Amygdala (tissue), 56 donors: Measurements from ENCODE around the gene ADORA1.

Experiments used
- DNase-seq, 56 donors: peaks; one replicate each; lab custom pipeline; 2025; lab: John Stamatoyannopoulos, UW

The ADORA1 gene

DNA sequence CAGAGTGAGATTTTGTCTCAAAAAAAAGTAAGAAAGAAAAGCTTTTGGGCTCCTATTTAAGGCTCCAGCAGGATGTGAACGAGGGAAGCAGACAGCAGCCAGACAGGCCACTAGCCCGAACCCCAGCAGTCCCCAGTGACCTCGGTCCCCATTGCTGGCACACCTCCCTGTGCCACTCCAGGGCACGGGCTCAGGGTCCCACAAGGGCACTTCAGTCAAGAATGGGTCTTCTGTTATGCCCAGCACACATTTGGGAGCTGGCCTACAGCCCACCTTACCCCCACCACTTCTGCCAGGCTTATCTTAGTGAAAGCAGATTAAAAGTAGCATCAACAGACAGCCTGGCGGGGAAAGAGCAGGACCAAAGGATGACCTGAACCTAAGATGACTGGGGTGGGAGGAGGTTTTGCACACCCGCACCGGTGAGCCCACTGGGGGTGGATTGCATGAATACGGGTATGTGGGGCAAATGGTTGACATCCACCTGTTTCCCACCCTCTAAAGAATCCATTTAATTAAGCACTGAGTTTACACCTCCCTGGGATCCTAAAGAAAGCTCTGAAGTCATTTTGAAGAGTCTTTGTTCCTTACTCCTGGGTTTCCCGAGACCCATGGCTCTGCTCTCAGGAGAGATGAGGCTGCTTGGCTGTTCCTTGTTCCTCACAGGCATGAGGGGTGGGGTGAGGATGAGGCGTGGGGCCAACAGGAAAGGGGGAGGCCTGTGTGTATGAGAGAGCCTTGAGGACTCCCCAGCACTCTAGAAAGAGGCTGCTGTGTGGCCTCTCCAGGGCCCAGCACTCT is 54.3 kb downstream of the ADORA1 start:
- no peak for DNase-seq

- no peak for DNase-seq
These were observed 54.9 kb downstream of the ADORA1 start for GRCh38 chr1:203182387-203182953.

- DNase-seq = no peak
These were observed 56.3 kb downstream of the ADORA1 start for GRCh38 chr1:203183828-203184227.

- DNase-seq = no peak
These were observed 56.9 kb downstream of the ADORA1 start for GRCh38 chr1:203184467-203184866.

- DNase-seq = no peak
These were observed 57.5 kb downstream of the ADORA1 start for GRCh38 chr1:203185061-203185461.

DNA sequence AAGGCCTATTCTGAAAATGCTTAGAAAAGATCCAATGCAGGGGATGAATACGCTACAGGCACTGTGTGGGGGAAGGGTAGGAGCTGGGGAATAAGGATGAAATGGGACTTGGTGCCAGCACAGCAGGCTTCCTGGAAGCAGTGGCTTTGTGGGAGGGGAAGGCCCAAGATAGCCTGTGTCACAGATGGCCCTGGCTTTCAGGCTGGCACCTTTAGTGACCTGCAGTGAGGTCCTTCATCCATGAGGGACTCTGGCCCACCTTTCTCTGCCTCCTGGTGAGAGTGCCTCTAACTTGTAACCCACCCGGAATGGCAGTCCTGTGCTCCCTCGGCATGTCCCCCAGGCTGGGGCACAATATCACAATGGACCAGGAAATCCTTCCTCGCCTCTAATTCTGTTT is 58.1 kb downstream of the ADORA1 start:
- DNase-seq = no peak

- no peak for DNase-seq
These were observed 58.5 kb downstream of the ADORA1 start for GRCh38 chr1:203186091-203186445.

- peak in 32 of 56 donors; percentile 29 to 73 (median 58) for DNase-seq
These were observed 59.1 kb downstream of the ADORA1 start, which contains the start of gene CHI3L1 for GRCh38 chr1:203186446-203187303. Gene CHI3L1 (minus strand): TSS chr1:203186704. CDS start chr1:203186623, 81 bp downstream.

GRCh38 chr1:203187304-203187685 is 59.8 kb downstream of the ADORA1 start:
- DNase-seq = peak in 2 of 56 donors; percentile 39 to 41

GRCh38 chr1:203187689-203188264 is 60.3 kb downstream of the ADORA1 start:
- peak in 1 of 56 donors; percentile 39 for DNase-seq

DNA sequence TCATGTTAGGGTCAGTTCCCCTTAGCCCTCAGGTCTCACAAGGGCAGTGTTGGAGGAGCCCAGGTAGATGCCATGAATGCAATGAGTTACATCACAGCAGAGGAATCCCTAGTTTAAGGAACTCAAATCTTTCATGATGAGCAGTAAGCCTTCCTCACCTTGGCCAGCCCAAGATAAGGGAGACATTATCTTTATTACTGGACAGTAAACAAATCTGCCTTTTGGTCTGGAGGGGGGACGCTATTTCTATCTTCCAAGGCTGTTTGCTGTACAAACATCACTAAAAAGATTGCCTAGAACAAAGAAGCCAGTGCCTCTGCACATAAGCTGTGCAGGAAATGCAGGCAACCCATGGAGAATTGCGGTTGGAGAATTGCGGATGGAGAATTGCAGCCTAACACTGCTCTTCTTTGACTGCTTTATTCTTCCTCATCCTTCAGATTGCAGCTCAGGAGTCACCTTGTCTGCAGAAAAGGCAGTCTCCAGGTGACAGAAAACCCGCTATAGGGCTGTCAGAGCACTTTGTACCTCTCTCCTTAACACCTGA is 61.2 kb downstream of the ADORA1 start:
- DNase-seq = no peak

DNA sequence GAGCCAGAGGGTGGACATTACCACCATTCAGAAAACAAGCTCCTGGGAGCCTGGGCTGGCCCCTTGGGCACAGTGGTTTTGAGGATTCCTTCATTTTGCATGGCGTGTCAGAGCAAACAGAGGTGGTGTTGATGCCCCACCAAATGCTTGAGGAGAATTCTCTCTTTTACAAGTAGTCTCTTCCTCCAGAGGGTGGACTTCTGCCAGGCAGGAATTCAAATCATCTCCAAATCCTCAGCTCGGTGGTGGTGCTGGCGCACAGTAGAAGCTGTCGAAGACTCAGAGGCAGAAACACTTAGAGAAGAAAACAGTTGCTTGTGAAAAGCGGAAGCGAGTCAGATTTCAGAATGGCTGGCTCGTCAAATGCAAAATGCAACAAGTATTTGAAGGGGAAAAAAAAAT is 62.4 kb downstream of the ADORA1 start:
- peak in 1 of 56 donors; percentile 18 for DNase-seq

DNA sequence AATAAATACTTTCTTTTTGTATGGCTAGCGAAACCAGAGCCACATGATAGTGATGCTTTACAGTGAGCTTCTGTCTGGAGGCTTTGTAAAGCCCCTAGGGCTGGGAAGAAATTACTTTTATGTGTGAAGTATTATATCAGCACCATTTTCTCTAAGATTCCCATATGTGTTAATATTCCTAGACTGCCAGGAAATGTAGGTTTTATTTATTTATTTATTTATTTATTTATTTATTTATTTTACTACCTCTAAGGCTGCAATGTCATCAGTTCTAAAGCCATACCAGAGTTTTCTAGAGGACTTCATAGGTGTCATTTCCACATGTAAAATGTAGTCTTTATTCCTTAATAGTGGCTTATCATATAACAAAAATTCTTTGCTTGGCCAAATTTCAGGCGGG is 63.4 kb downstream of the ADORA1 start:
- DNase-seq = no peak

DNA sequence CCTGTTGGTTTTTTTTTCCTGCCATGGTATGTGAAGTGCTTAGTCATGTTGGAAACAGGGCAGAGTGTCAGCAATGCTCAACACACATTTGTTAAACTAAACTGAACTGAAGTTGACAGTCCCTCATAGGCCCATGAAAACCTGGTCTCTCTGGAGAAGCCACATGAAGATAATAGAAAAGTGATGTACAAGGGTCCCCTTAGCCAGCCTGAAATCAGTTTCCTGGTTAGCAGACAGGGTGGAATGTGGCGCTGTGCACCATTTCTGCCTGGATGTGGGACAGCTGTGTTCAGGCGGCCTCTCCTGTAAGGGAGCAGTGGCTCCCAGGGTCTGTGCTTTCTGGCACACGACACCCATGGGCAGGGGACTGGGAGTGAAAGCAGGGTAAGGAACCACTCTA is 68.8 kb downstream of the ADORA1 start:
- no peak for DNase-seq

DNA sequence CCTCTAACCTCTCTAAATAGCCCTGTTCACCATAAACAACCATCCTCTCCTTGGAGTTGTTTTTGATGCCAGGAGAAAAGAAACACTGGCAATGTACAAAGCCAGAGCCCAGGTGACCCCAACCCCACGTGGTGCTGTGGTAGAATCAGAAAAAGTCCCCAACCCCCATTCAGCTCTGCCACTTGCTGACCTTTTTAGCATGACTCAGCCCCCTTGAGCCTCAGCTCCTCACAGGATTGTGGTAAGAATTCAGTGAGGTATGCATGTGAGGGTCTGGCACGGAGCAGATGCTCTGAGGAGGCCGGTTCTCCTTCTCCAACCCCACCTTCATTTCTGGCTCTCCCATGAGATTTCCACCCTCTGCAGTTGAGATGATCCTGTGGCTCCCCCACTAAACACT is 70.1 kb downstream of the ADORA1 start:
- no peak for DNase-seq

DNA sequence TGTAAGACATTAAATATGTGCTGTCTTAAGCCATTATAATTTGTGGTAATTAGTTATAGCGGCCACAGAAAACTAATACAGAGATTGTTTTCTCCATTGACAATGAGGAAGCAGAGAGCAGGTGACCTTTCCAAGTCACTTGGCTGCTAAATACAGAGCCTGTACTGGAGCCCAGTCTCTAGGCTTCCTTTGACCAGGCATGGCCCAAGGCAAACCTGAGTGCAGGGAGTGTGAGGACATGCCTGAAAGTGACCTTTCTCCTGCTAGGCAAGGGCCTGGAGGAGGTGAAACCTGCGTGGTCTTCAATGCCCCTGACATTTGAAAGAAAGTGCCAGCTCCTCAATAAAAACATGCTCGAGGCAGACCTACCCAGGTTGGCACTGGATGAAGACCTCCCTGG is 71.5 kb downstream of the ADORA1 start:
- DNase-seq = no peak

DNA sequence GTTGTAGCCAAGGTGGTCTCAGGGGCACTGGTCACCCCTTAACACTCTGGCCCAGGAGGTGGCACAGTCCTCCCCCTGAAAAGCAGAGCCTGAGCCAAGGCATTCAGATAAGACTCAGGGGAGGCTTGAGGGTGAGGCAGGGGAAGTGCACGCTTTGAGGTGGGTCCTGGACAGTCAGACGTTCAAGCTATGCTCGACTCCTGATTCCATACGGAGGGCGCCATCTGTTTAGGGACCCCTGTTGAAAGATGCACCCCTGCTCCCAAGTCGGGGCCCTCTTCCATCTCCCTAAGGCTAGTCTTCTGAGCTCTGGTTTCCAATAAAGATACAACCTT is 71.9 kb downstream of the ADORA1 start:
- no peak for DNase-seq

DNA sequence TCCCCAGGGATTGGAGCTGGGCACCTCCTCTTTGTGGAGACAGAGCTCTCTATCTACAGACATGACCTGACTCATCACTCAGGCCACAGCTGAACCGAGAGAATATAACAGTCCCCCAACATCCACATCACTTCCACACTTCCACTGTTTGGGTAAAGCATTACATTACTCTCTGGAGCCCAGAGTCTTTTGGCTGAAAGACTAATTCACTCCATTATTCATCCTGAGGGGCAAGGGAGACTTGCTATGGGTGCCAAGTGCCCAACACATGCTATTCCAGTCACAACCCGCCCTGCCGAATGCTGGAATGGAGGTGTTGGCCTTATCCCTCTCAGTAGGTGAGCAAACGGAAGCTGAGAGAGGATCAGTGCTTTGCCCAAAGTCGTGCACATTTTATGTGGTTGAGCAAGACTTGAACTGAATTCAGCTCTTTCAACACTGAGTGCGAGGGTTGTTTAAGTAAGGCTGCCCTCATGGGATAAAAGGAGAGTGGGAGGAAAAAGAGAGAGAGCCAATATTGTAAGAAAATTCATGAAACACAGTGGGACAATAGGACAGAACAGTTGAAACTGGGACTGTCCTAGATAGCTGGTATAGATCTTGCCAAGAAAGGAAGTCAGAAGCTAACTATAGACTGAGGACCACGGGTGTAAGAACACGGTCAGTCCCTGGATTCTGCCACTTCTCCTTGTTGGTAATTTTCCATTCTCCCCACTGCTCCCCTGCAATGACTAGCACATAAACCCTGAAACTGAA is 72.5 kb downstream of the ADORA1 start:
- peak in 3 of 56 donors; percentile 17 to 42 (median 39) for DNase-seq

DNA sequence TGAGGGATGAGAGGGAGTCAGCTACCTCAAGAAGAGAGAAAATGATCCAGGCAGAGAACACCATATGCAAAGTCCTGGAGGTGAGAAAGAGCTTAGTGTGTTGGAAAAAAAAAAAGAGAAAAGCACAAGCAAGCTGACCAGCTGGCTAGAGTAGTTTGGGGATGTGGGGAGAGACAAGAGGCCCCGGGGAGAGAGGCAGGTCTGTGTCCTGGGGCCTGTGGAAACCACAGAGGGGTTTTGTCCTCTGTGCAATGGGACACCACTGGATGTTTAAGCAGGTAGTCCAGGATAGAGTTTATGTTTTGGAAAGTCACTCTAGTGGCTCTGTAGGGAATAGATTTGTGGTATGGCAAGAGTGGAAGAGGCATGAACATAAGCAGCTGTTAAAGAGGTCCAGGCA is 73.4 kb downstream of the ADORA1 start:
- DNase-seq = no peak
